OCI-LY3 (cell line): ENCODE results near the gene FZD10.

Experiments used
- H2AFZ ChIP-seq: fragments of 200-600, 300-600 bp; shearing (Covaris generic); 2 replicates; pipeline ENCODE4 v1.6.0; 2014; ENCODE audit warnings: antibody characterized with exemption, low read depth, low read length
- H3K27ac ChIP-seq: fragments of 200-600, 300-600 bp; sonication (generic); 2 replicates; pipeline ENCODE4 v1.5.1; 2014; ENCODE audit warnings: mild to moderate bottlenecking, low read length, moderate library complexity, mixed read lengths
- H3K27me3 ChIP-seq: fragments of 200-600, 300-600 bp; sonication (generic); 2 replicates; pipeline ENCODE4 v1.6.1; 2014; ENCODE audit warnings: low read depth, low read length, mixed read lengths
- H3K36me3 ChIP-seq: fragments of 200-600, 300-600 bp; sonication (generic); replicated peaks from 2 replicates; pipeline ENCODE3; 2014; ENCODE audit warnings: low read depth, low read length, mixed read lengths
- H3K4me1 ChIP-seq: fragments of 300-600, 200-600 bp; sonication (generic); 2 replicates; pipeline ENCODE4 v1.6.1; 2014; ENCODE audit warnings: low read length, mixed read lengths
- H3K4me2 ChIP-seq: fragments of 200-600, 300-600 bp; sonication (generic); 2 replicates; pipeline ENCODE4 v1.6.1; 2014; ENCODE audit warnings: low read length, mixed read lengths
- H3K4me3 ChIP-seq: fragments of 300-600, 200-600 bp; sonication (generic); 2 replicates; pipeline ENCODE4 v1.5.1; 2014; ENCODE audit warnings: antibody characterized with exemption, mild to moderate bottlenecking, low read length, moderate library complexity
- H3K79me2 ChIP-seq: fragments of 300-600, 200-600 bp; shearing (Covaris generic); 2 replicates; pipeline ENCODE4 v1.6.1; 2014; ENCODE audit warnings: mild to moderate bottlenecking, low read length, mixed read lengths
- H3K9ac ChIP-seq: fragments of 300-600, 200-600 bp; shearing (Covaris generic); 2 replicates; pipeline ENCODE4 v1.6.0; 2014; ENCODE audit warnings: mild to moderate bottlenecking, low read length, moderate library complexity
- H3K9me3 ChIP-seq: fragments of 200-600, 300-600 bp; shearing (Covaris generic); 2 replicates; pipeline ENCODE4 v1.6.1; 2014; ENCODE audit warnings: low read length, mixed read lengths; ENCODE audit not compliant: insufficient read depth
- H4K20me1 ChIP-seq: fragments of 200-600, 300-600 bp; sonication (generic); 2 replicates; pipeline ENCODE4 v1.6.1; 2016; ENCODE audit warnings: low read length, mixed read lengths; ENCODE audit not compliant: insufficient read depth
- CTCF ChIP-seq: fragments of 200-600, 300-600 bp; sonication (generic); IDR thresholded peaks from 2 replicates; pipeline ENCODE4 v1.5.1; 2014; ENCODE audit warnings: antibody characterized with exemption, low read length, low read depth
- EZH2phosphoT487 ChIP-seq: fragments of 200-600 bp; shearing (Covaris generic); IDR thresholded peaks from 2 replicates; pipeline ENCODE4 v1.6.1; 2018; ENCODE audit warnings: antibody characterized with exemption, mixed run types, low read depth

The FZD10 gene

GRCh38 chr12:130162267-130162666, at the start of gene FZD10:
TSS of gene FZD10 (plus strand) at chr12:130162464. CDS start at chr12:130162943, 479 bp downstream.
- H3K9ac ChIP-seq, result no peak within 1 kb of the TSS
- no peak within 1 kb of the TSS for H2AFZ ChIP-seq
- H3K27ac ChIP-seq, result no peak within 1 kb of the TSS
- no peaks in the 10 kb centered on the region for H3K27me3 ChIP-seq
- H3K9me3 ChIP-seq, result no peaks in the 10 kb centered on the region
- H4K20me1 ChIP-seq, result no peaks in the 10 kb centered on the region
- no peaks in the 10 kb centered on the region for H3K79me2 ChIP-seq
- H3K4me3 ChIP-seq, result no peak within 1 kb of the TSS
- H3K4me1 ChIP-seq, result no peaks in the 10 kb centered on the region
- no peak for TF ChIP-seq EZH2phosphoT487
- TF ChIP-seq CTCF, result no peak
- no peaks in the 10 kb centered on the region for H3K36me3 ChIP-seq
- H3K4me2 ChIP-seq, result no peak within 1 kb of the TSS

GRCh38 chr12:130114952-130115351, 47.3 kb upstream of the FZD10 start:
- Histone ChIP-seq H3K4me1 (no peaks in the 10 kb centered on the region), H3K36me3 (no peaks in the 10 kb centered on the region), H3K79me2 (no peaks in the 10 kb centered on the region), H3K27ac (no peak overlapping the region), H4K20me1 (no peaks in the 10 kb centered on the region), H3K9me3 (no peaks in the 10 kb centered on the region), H3K9ac (no peak overlapping the region), H3K4me3 (no peak overlapping the region), H2AFZ (no peak overlapping the region), H3K27me3 (no peaks in the 10 kb centered on the region), H3K4me2 (no peak overlapping the region)
- TF ChIP-seq CTCF, result no peak
- TF ChIP-seq EZH2phosphoT487, result no peak

GRCh38 chr12:130115646-130116045, 46.6 kb upstream of the FZD10 start:
- no peak overlapping the region for H3K4me2 ChIP-seq
- H3K4me1 ChIP-seq, result no peaks in the 10 kb centered on the region
- TF ChIP-seq EZH2phosphoT487 (no peak), CTCF (no peak)
- no peak overlapping the region for H3K27ac ChIP-seq
- H3K4me3 ChIP-seq, result no peak overlapping the region
- H3K9me3 ChIP-seq, result no peaks in the 10 kb centered on the region
- H2AFZ ChIP-seq, result no peak overlapping the region
- no peak overlapping the region for H3K9ac ChIP-seq
- H4K20me1 ChIP-seq, result no peaks in the 10 kb centered on the region
- H3K36me3 ChIP-seq, result no peaks in the 10 kb centered on the region
- no peaks in the 10 kb centered on the region for H3K79me2 ChIP-seq
- H3K27me3 ChIP-seq, result no peaks in the 10 kb centered on the region

GRCh38 chr12:130116791-130117190, 45.5 kb upstream of the FZD10 start:
- TF ChIP-seq CTCF (no peak), EZH2phosphoT487 (no peak)
- Histone ChIP-seq H3K9ac (no peak overlapping the region), H3K4me3 (no peak overlapping the region), H2AFZ (no peak overlapping the region), H3K4me1 (no peaks in the 10 kb centered on the region), H3K27me3 (no peaks in the 10 kb centered on the region), H3K9me3 (no peaks in the 10 kb centered on the region), H3K27ac (no peak overlapping the region), H3K4me2 (no peak overlapping the region), H3K79me2 (no peaks in the 10 kb centered on the region), H4K20me1 (no peaks in the 10 kb centered on the region), H3K36me3 (no peaks in the 10 kb centered on the region)
